ENCODE data around the gene SEMA3B. TPM values are rescaled to one million over a fixed set of nuclear protein-coding genes. Genes with fewer than 3 reads are reported as not detected.

The SEMA3B gene
- polyA plus RNA-seq, 1 donor (not counting 4 experiments of a cell fraction or from before 2014, with no cell fraction given): 0.58 TPM

DNA sequence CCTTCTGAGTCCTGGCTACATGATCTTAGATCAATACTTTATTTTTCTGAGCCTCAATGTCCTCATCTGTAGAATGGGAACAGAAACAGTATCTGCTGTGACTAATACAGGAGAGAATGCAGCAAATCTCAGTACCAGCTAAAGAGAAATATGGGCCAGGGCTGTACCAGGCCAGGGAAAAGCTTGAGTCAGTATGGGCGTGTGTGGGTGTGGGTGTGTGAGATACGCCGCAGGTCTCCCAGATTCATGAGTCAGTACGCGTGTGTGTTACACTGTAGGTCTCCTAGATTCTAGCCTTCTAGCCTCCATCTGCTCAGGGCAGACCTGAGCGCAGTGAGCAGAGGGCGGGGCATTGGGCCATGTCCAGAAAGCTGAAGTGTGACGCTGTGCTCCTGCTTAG is 17.7 kb upstream of the SEMA3B start:
- dilution Hi-C loops (cut with MboI; ENCODE audit: extremely low pct_ligation_motif_present, low sequenced_read_pairs): no loop called here
- DNase-seq (ENCODE audit: low read depth, low spot score) (peak; percentile 97), FAIRE-seq (peak; percentile 100)
- Histone ChIP-seq H3K36me3 (ENCODE audit: control insufficient read depth in 2 of 2, extremely low read depth in 1 of 2, insufficient read depth in 2 of 2, low read length in 2 of 2) (peaks cover 14 to 35% of the 10 kb centered on the region in 2 experiments), H3K79me2 (ENCODE audit: control insufficient read depth, insufficient read depth, low read length) (peaks cover 60% of the 10 kb centered on the region), H3K27me3 (ENCODE audit: control insufficient read depth, extremely low read depth, insufficient read depth, low read length) (no peaks in the 10 kb centered on the region), H3K4me2 (ENCODE audit: control insufficient read depth, extremely low read depth, insufficient read depth, low read depth, low read length) (peak overlapping the region; percentile 43), H3K27ac (ENCODE audit: control insufficient read depth, insufficient read depth, low read length) (peak overlapping the region; percentile 81), H3K9me1 (ENCODE audit: control insufficient read depth, extremely low read depth, insufficient read depth, low read length) (peaks cover 3% of the 10 kb centered on the region), H3K4me3 (ENCODE audit: control insufficient read depth in 2 of 3, extremely low read depth in 1 of 3, insufficient read depth in 2 of 3, low read depth in 1 of 3, low read length in 3 of 3) (no peak overlapping the region), H4K20me1 (ENCODE audit: control insufficient read depth, extremely low read depth, insufficient read depth, low read length) (peaks cover 11% of the 10 kb centered on the region), H2AFZ (ENCODE audit: control insufficient read depth, low read length) (no peak overlapping the region), H3K4me1 (ENCODE audit: control insufficient read depth, extremely low read depth, insufficient read depth, low read length) (peaks cover 57% of the 10 kb centered on the region), H3K9me3 (ENCODE audit: control insufficient read depth, low read depth, low read length) (no peaks in the 10 kb centered on the region), H3K9ac (ENCODE audit: control insufficient read depth, extremely low read depth, insufficient read depth, low read length) (peak overlapping the region; percentile 55)
- TF ChIP-seq, protein P1, sequence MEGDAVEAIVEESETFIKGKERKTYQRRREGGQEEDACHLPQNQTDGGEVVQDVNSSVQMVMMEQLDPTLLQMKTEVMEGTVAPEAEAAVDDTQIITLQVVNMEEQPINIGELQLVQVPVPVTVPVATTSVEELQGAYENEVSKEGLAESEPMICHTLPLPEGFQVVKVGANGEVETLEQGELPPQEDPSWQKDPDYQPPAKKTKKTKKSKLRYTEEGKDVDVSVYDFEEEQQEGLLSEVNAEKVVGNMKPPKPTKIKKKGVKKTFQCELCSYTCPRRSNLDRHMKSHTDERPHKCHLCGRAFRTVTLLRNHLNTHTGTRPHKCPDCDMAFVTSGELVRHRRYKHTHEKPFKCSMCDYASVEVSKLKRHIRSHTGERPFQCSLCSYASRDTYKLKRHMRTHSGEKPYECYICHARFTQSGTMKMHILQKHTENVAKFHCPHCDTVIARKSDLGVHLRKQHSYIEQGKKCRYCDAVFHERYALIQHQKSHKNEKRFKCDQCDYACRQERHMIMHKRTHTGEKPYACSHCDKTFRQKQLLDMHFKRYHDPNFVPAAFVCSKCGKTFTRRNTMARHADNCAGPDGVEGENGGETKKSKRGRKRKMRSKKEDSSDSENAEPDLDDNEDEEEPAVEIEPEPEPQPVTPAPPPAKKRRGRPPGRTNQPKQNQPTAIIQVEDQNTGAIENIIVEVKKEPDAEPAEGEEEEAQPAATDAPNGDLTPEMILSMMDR (optimal IDR thresholded peaks at IDR 0.05 in 1 of 3, IDR thresholded peaks at IDR 0.05 in 1 of 3, conservative IDR thresholded peaks at IDR 0.05 in 1 of 3; ENCODE audit: extremely low read depth in 1 of 3, insufficient read depth in 2 of 3, low read length in 3 of 3): no peak
- no peak for TF ChIP-seq EZH2 (IDR thresholded peaks at IDR 0.05; ENCODE audit: low read length)

DNA sequence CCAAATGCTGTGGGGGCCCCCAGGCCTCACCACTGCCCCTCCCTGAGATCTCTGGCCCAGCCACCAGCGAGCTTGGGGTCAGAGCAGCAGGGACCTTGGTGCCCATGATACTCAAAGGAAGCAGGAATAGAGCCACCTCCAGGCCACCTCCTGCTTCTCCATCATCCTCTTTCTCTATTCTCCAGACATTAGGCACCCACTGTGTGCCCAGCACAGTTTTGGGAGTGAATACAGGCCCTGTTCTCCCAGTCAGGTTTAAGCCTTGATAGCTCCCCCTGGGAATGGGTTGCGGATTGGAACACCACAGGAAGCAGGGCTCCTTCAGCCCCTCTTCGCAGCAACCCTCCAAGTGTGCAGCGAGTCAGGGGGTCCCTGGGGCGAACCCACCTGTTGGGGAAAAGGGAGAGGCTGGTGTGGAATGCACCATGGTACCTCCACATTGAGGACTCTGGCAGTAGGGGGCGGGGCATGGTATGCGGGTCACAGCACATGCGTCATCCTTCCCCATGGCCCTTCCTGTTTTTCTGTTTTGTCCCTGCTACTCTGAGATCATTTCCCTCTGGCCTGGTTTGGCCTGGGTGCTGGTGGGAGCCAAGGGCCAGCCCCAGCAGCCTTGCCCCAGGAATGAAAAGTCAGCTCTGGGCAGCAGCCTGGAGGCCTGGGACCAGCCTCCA is 14.2 kb upstream of the SEMA3B start:
- Histone ChIP-seq H3K4me2 (ENCODE audit: control insufficient read depth, extremely low read depth, insufficient read depth, low read depth, low read length) (peak overlapping the region; percentile 7), H3K36me3 (ENCODE audit: control insufficient read depth in 2 of 2, extremely low read depth in 1 of 2, insufficient read depth in 2 of 2, low read length in 2 of 2) (peaks cover 26 to 43% of the 10 kb centered on the region in 2 experiments), H3K9me1 (ENCODE audit: control insufficient read depth, extremely low read depth, insufficient read depth, low read length) (peaks cover 3% of the 10 kb centered on the region), H3K79me2 (ENCODE audit: control insufficient read depth, insufficient read depth, low read length) (peaks cover 32% of the 10 kb centered on the region), H3K27ac (ENCODE audit: control insufficient read depth, insufficient read depth, low read length) (peak overlapping the region; percentile 71), H3K9ac (ENCODE audit: control insufficient read depth, extremely low read depth, insufficient read depth, low read length) (peak overlapping the region; percentile 46), H3K9me3 (ENCODE audit: control insufficient read depth, low read depth, low read length) (no peaks in the 10 kb centered on the region), H3K4me3 (ENCODE audit: control insufficient read depth in 2 of 3, extremely low read depth in 1 of 3, insufficient read depth in 2 of 3, low read depth in 1 of 3, low read length in 3 of 3) (no peak overlapping the region), H3K4me1 (ENCODE audit: control insufficient read depth, extremely low read depth, insufficient read depth, low read length) (peaks cover 36% of the 10 kb centered on the region), H4K20me1 (ENCODE audit: control insufficient read depth, extremely low read depth, insufficient read depth, low read length) (peaks cover 9% of the 10 kb centered on the region), H3K27me3 (ENCODE audit: control insufficient read depth, extremely low read depth, insufficient read depth, low read length) (no peaks in the 10 kb centered on the region), H2AFZ (ENCODE audit: control insufficient read depth, low read length) (no peak overlapping the region)
- peak; percentile 67 for FAIRE-seq
- dilution Hi-C loops (cut with MboI; ENCODE audit: extremely low pct_ligation_motif_present, low sequenced_read_pairs): no loop called here
- TF ChIP-seq, protein P1 (optimal IDR thresholded peaks at IDR 0.05 in 1 of 3, IDR thresholded peaks at IDR 0.05 in 1 of 3, conservative IDR thresholded peaks at IDR 0.05 in 1 of 3; ENCODE audit: extremely low read depth in 1 of 3, insufficient read depth in 2 of 3, low read length in 3 of 3): no peak
- DNase-seq (ENCODE audit: low read depth, low spot score): no peak

All from keratinocyte (primary cell).